ENCODE data around the gene SMIM3. TPM values are rescaled to one million over a fixed set of nuclear protein-coding genes. Genes with fewer than 3 reads are reported as not detected.
"Not testable (repeated sequence)": the region's sequence is repeated elsewhere in the genome, so short reads cannot be mapped to it uniquely, and the experiment has no call there.

SMIM3 gene
- total and polyA plus RNA-seq, 12 donors: 12.3 to 57.4 (median 27.6) TPM

GRCh38 chr5:150815010-150815409, 36.5 kb downstream of the SMIM3 start:
- TF ChIP-seq CTCF (IDR thresholded peaks at IDR 0.05) (no peak), POLR2A (IDR thresholded peaks at IDR 0.05) (no peak)
- H3K9me3 ChIP-seq (replicated peaks in 1 of 3): no peaks in the 10 kb centered on the region
- intact Hi-C loops (cut with DNase I): no loop called here
- DNase-seq: no peak
- H3K36me3 ChIP-seq (replicated peaks in 1 of 2): no peaks in the 10 kb centered on the region
- no peaks in the 10 kb centered on the region for H3K27me3 ChIP-seq
- no peak overlapping the region for H3K4me3 ChIP-seq
- no peaks in the 10 kb centered on the region for H3K4me1 ChIP-seq (replicated peaks in 1 of 2)
- no peak overlapping the region for H3K27ac ChIP-seq

- intact Hi-C loops (cut with DNase I): no loop called here
Observed at GRCh38 chr5:150816946-150817345, 38.4 kb downstream of the SMIM3 start.

DNA sequence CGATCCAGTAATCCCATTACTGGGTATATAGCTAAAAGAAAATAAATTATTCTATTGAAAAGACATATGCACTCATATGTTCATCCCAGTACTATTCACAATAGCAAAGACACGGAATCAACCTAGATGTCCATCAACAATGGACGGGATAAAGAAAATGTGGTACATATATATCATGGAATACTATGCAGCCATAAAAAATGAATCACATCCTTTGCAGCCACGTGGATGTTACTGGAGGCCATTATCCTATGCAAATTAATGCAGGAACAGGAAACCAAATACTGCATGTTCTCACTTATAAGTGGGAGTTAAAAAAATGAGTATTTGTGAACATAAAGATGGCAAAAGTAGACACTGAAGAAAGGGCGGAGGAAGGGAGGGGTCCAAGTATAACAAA, 51.2 kb downstream of the SMIM3 start:
- 66 to 77% (median 71%) methylated on average over 5 of the region's 5 CpGs for WGBS, 4 donors
- H3K27ac ChIP-seq: no peak overlapping the region
- DNase-seq: no peak
- no peaks in the 10 kb centered on the region for H3K27me3 ChIP-seq
- no peak for TF ChIP-seq CTCF (IDR thresholded peaks at IDR 0.05)
- no peak for TF ChIP-seq POLR2A (IDR thresholded peaks at IDR 0.05)
- intact Hi-C loops (cut with DNase I): no loop called here
- no peak overlapping the region for H3K4me3 ChIP-seq
- H3K4me1 ChIP-seq (replicated peaks in 1 of 2): no peaks in the 10 kb centered on the region
- no peaks in the 10 kb centered on the region for H3K9me3 ChIP-seq (replicated peaks in 1 of 3)
- H3K36me3 ChIP-seq (replicated peaks in 1 of 2): no peaks in the 10 kb centered on the region

More at GRCh38 chr5:150816946-150817345, 38.4 kb downstream of the SMIM3 start:
- Histone ChIP-seq H3K27me3 (no peaks in the 10 kb centered on the region), H3K36me3 (replicated peaks in 1 of 2) (no peaks in the 10 kb centered on the region), H3K4me1 (replicated peaks in 1 of 2) (no peaks in the 10 kb centered on the region), H3K9me3 (replicated peaks in 1 of 3) (no peaks in the 10 kb centered on the region), H3K27ac (no peak overlapping the region), H3K4me3 (no peak overlapping the region)
- DNase-seq: no peak
- TF ChIP-seq POLR2A (IDR thresholded peaks at IDR 0.05) (no peak), CTCF (IDR thresholded peaks at IDR 0.05) (no peak)
- 88 to 94% (median 92%) methylated on average over 2 of the region's 2 CpGs; no CpG with 5 or more reads in 1 of the 4 donors for WGBS, 4 donors

- intact Hi-C loops (cut with DNase I); H3K27ac ChIP-seq; H3K4me1 ChIP-seq (replicated peaks in 1 of 2); H3K4me3 ChIP-seq; H3K36me3 ChIP-seq (replicated peaks in 1 of 2); DNase-seq; H3K9me3 ChIP-seq (replicated peaks in 1 of 3); H3K27me3 ChIP-seq: not testable (repeated sequence)
- WGBS, 4 donors: 71 to 83% (median 77%) methylated on average over 3 of the region's 3 CpGs
Observed at GRCh38 chr5:150831821-150832220, 53.3 kb downstream of the SMIM3 start.

- WGBS, 4 donors: 45 to 62% (median 60%) methylated on average over 5 of the region's 5 CpGs
- TF ChIP-seq POLR2A (IDR thresholded peaks at IDR 0.05): no peak
- no peak for TF ChIP-seq CTCF (IDR thresholded peaks at IDR 0.05)
Observed at GRCh38 chr5:150836064-150836463, 57.5 kb downstream of the SMIM3 start.

More at GRCh38 chr5:150836064-150836463, 57.5 kb downstream of the SMIM3 start:
- Histone ChIP-seq H3K4me1 (replicated peaks in 1 of 2) (no peaks in the 10 kb centered on the region), H3K36me3 (replicated peaks in 1 of 2) (no peaks in the 10 kb centered on the region), H3K27me3 (no peaks in the 10 kb centered on the region), H3K4me3 (no peak overlapping the region), H3K9me3 (replicated peaks in 1 of 3) (no peaks in the 10 kb centered on the region), H3K27ac (no peak overlapping the region)
- intact Hi-C loops (cut with DNase I): no loop called here
- DNase-seq: no peak

Data from adrenal gland (tissue), 12 donors.